Endothelial cell of umbilical vein (primary cell): Measurements from ENCODE around the gene DLG1. TPM values are rescaled to one million over a fixed set of nuclear protein-coding genes. Genes with fewer than 3 reads are reported as not detected.

Experiments used
- BruUV-seq: library from RNA; stranded (reverse); fragments of 400-500 nt; replicated peaks from 2 replicates; lab custom pipeline; 2021; lab: Mats Ljungman, UMichigan
- CTCF ChIA-PET: fragments of 300-600, 350-600 bp; sonication (Branson Sonifier 250); formaldehyde crosslinking; loops from one replicate; lab custom pipeline; 2021; ENCODE audit warnings: antibody characterized with exemption, inconsistent platforms; lab: Charles Lee
- POLR2A ChIA-PET: fragments of 300-600, 350-600 bp; sonication (Branson Sonifier 250); formaldehyde crosslinking; loops from one replicate; lab custom pipeline; 2021; ENCODE audit warnings: antibody characterized with exemption, inconsistent platforms; lab: Charles Lee
- DNase-seq: peaks from one replicate; pipeline ENCODE4 v3.0.0-alpha.2; 2011; ENCODE audit warnings: low read depth, low spot score
- FAIRE-seq: peaks from 2 replicates; lab custom pipeline; 2011; peaks lifted over from hg19 to GRCh38; lab: Jason Lieb, UNC
- H2AFZ ChIP-seq: 2 replicates; pipeline ENCODE4 v1.6.0; 2012; ENCODE audit warnings: low read depth, low read length, control low read depth, inconsistent platforms
- H3K27ac ChIP-seq: 2 replicates; pipeline ENCODE4 v1.5.1; 2011; ENCODE audit warnings: low read depth, mild to moderate bottlenecking, control low read depth, low read length, moderate library complexity; ENCODE audit not compliant: insufficient read depth
- H3K27me3 ChIP-seq, 2 experiments: 2 replicates each; pipeline versions ENCODE4 v1.6.0 to v1.6.1; 2011; ENCODE audit warnings: low read length in 2 of 2, mixed read lengths in 1 of 2; ENCODE audit not compliant: control insufficient read depth in 2 of 2, insufficient read depth in 2 of 2
- H3K36me3 ChIP-seq, 2 experiments: 2 replicates in 1 of 2; 3 replicates in 1 of 2; pipeline ENCODE4 v1.5.1; 2011; ENCODE audit warnings: low read length in 2 of 2, mild to moderate bottlenecking in 1 of 2, moderate library complexity in 1 of 2; ENCODE audit not compliant: control insufficient read depth in 2 of 2, insufficient read depth in 2 of 2; ENCODE audit errors: extremely low read depth in 1 of 2
- H3K4me1 ChIP-seq: 3 replicates; pipeline ENCODE4 v1.5.1; 2011; ENCODE audit warnings: mild to moderate bottlenecking, low read length; ENCODE audit not compliant: control insufficient read depth, insufficient read depth; ENCODE audit errors: extremely low read depth
- H3K4me2 ChIP-seq: 2 replicates; pipeline ENCODE4 v1.6.1; 2011; ENCODE audit warnings: low read length, control low read depth, mixed read lengths; ENCODE audit not compliant: insufficient read depth
- H3K4me3 ChIP-seq, 3 experiments: fragments of 200-600 bp in 1 of 3; sonication (generic), shearing (Covaris generic) in 1 of 3; replicated peaks in 1 of 3; 2 replicates each; pipeline ENCODE4 v1.5.1; 2011 to 2016; ENCODE audit warnings: control low read depth in 3 of 3, low read length in 3 of 3, mild to moderate bottlenecking in 2 of 3, inconsistent platforms in 1 of 3, low read depth in 1 of 3, moderate library complexity in 1 of 3; ENCODE audit not compliant: insufficient read depth in 1 of 3
- H3K79me2 ChIP-seq: 2 replicates; pipeline ENCODE4 v1.6.0; 2012; ENCODE audit warnings: low read length, inconsistent platforms; ENCODE audit not compliant: control insufficient read depth, insufficient read depth
- H3K9ac ChIP-seq: replicated peaks from 2 replicates; pipeline ENCODE3; 2011; ENCODE audit warnings: low read length, control low read depth; ENCODE audit not compliant: insufficient read depth; ENCODE audit errors: extremely low read depth
- H3K9me1 ChIP-seq: replicated peaks from 3 replicates; pipeline ENCODE4 v1.6.0; 2011; ENCODE audit warnings: mild to moderate bottlenecking, low read length; ENCODE audit not compliant: control insufficient read depth, insufficient read depth; ENCODE audit errors: extremely low read depth
- H3K9me3 ChIP-seq: replicated peaks from 2 replicates; pipeline ENCODE4 v1.5.1; 2012; ENCODE audit warnings: low read length, inconsistent platforms; ENCODE audit not compliant: control insufficient read depth, insufficient read depth
- H4K20me1 ChIP-seq: replicated peaks from 2 replicates; pipeline ENCODE3; 2011; ENCODE audit warnings: mild to moderate bottlenecking, low read length; ENCODE audit not compliant: control insufficient read depth, insufficient read depth; ENCODE audit errors: extremely low read depth
- CTCF ChIP-seq, 2 donors: IDR thresholded peaks; 1 replicate in 1 of 2; 2 replicates in 1 of 2; pipeline ENCODE4 v1.5.1; 2011; ENCODE audit warnings: low read length in 2 of 2, mild to moderate bottlenecking in 2 of 2, moderate library complexity in 2 of 2, control low read depth in 1 of 2, inconsistent platforms in 1 of 2, low read depth in 1 of 2; ENCODE audit not compliant: insufficient read depth in 1 of 2; ENCODE audit errors: extremely low read depth in 1 of 2
- EZH2 ChIP-seq: IDR thresholded peaks from 2 replicates; pipeline ENCODE4 v1.6.1; 2012; ENCODE audit warnings: borderline replicate concordance, low read depth, mild to moderate bottlenecking, moderate library complexity, low read length, inconsistent platforms; ENCODE audit not compliant: severe bottlenecking
- FOS ChIP-seq: IDR thresholded peaks from 2 replicates; pipeline ENCODE4 v1.6.1; 2011; ENCODE audit warnings: mild to moderate bottlenecking, low read length, moderate library complexity, borderline replicate concordance; ENCODE audit not compliant: insufficient read depth
- GATA2 ChIP-seq: IDR thresholded peaks from 2 replicates; pipeline ENCODE4 v1.7.0; 2011; ENCODE audit warnings: low read depth, mild to moderate bottlenecking, moderate library complexity, mixed read lengths, low read length; ENCODE audit not compliant: insufficient read length, insufficient read depth
- JUN ChIP-seq: IDR thresholded peaks from 2 replicates; pipeline ENCODE4 v1.6.1; 2011; ENCODE audit warnings: borderline replicate concordance, low read depth; ENCODE audit not compliant: insufficient read length, insufficient read depth
- MAX ChIP-seq: IDR thresholded peaks from 2 replicates; pipeline ENCODE4 v1.6.1; 2011; ENCODE audit not compliant: insufficient read depth, insufficient read length
- MYC ChIP-seq: IDR thresholded peaks from one replicate; pipeline ENCODE4 v1.6.1; 2011; ENCODE audit warnings: mild to moderate bottlenecking, low read depth, low read length
- POLR2A ChIP-seq: IDR thresholded peaks from 2 replicates; pipeline ENCODE4 v1.6.1; 2012; ENCODE audit warnings: low read depth, mild to moderate bottlenecking, control low read depth, low read length
- POLR2AphosphoS5 ChIP-seq: IDR thresholded peaks from 2 replicates; pipeline ENCODE4 v1.6.1; 2012; ENCODE audit warnings: low read depth, mild to moderate bottlenecking, control low read depth, low read length, moderate library complexity; ENCODE audit not compliant: insufficient read depth
- dilution Hi-C: fragments of 300-500 bp; cut with MboI; formaldehyde crosslinking; loops from one replicate; pipeline ENCODE4 v1.15.0; 2019; ENCODE audit warnings: low sequenced_read_pairs; ENCODE audit not compliant: extremely low pct_ligation_motif_present
- intact Hi-C: fragments of 100-400 bp; cut with micrococcal nuclease; formaldehyde crosslinking; loops from one replicate; pipeline ENCODE4 v1.10.0; 2022
- polyA plus RNA-seq, 4 experiments: library from polyadenylated mRNA; depleted of rRNA in 3 of 4; stranded (reverse) in 3 of 4; unstranded in 1 of 4; fragments of >200 nt; gene quantifications; 2 replicates each; pipeline versions ENCODE4 v1.2.1 to v1.2.3, GENCODE V29; 2011 to 2012; ENCODE audit warnings: missing spikeins in 1 of 4
- total RNA-seq: library from RNA; stranded (reverse); gene quantifications from 2 replicates; pipeline ENCODE4 v1.2.3, GENCODE V29; 2021

Gene DLG1
- total and polyA plus RNA-seq, 2 donors (not counting 3 experiments of a cell fraction or from before 2014, with no cell fraction given), result 26.5 to 80.1 TPM

GRCh38 chr3:197309528-197310361 lies 11.3 kb upstream of the DLG1 start:
- Histone ChIP-seq H3K36me3 (no peaks in the 10 kb centered on the region), H3K4me2 (peak overlapping the region; percentile 39), H3K9ac (peak overlapping the region; percentile 40), H3K9me3 (no peaks in the 10 kb centered on the region), H3K27me3 (no peaks in the 10 kb centered on the region), H3K9me1 (no peaks in the 10 kb centered on the region), H3K27ac (peak overlapping the region; percentile 46), H2AFZ (peak overlapping the region; percentile 80), H3K79me2 (no peaks in the 10 kb centered on the region), H3K4me3 (no peak overlapping the region), H3K4me1 (peaks cover 13% of the 10 kb centered on the region), H4K20me1 (no peaks in the 10 kb centered on the region)
- TF ChIP-seq POLR2AphosphoS5, result no peak
- TF ChIP-seq MYC, result no peak
- TF ChIP-seq JUN, result peak; percentile 68
- no peak for TF ChIP-seq GATA2
- peak; percentile 69 for TF ChIP-seq FOS
- TF ChIP-seq POLR2A, result no peak
- no peak for TF ChIP-seq MAX
- TF ChIP-seq EZH2, result no peak
- TF ChIP-seq CTCF (IDR thresholded peaks at IDR 0.05; ENCODE audit: extremely low read depth in 1 of 2, insufficient read depth in 1 of 2, low read depth in 1 of 2, low read length in 2 of 2), result no peak
- POLR2A ChIA-PET, result no interaction called here
- intact Hi-C loops, result loop anchor here (1.0 kb wide), 1 partner anchor 11 kb away; the partner anchor contains the start of gene DLG1
- CTCF ChIA-PET, result interaction anchor here (0.8 to 2.0 kb wide), 6 partner anchors 12 to 200 kb away, joined by 3 to 8 read pairs (median 4); partner anchors contain the start of gene DLG1
- DNase-seq (peak; percentile 75), FAIRE-seq (peak; percentile 93)
- BruUV-seq, result no TSS peak
- dilution Hi-C loops, result no loop called here
